ENCODE measurements around the gene SOX8.
A peak's percentile ranks its signal among the peaks of the same experiment; 100 is the strongest.

Gene SOX8

DNA sequence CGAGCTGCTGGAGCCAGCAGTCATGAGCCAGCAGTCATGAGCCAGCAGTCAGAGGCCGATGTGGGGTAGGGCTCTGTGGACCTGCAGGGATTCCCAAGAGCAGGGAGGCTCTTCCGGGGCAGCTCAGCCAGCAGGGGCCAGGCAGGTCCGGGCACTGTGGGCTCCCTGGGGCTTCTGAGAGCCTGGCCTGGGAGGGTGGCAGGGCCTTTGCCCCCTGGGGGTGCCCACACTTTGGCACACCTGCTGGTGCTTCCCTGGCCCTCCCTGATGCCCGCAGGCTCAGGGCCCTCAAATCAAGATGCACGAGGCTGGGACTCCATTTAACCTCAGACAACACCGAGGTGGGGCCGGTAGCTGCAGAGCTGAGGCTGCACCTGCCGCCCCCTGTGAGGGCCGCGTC, 18.1 kb downstream of the SOX8 start:
- Histone ChIP-seq H3K27ac (no peak overlapping the region), H3K4me3 (no peak overlapping the region)
- no peak for DNase-seq (ENCODE audit: low spot score)
- no peak for TF ChIP-seq CTCF (IDR thresholded peaks at IDR 0.05)

DNA sequence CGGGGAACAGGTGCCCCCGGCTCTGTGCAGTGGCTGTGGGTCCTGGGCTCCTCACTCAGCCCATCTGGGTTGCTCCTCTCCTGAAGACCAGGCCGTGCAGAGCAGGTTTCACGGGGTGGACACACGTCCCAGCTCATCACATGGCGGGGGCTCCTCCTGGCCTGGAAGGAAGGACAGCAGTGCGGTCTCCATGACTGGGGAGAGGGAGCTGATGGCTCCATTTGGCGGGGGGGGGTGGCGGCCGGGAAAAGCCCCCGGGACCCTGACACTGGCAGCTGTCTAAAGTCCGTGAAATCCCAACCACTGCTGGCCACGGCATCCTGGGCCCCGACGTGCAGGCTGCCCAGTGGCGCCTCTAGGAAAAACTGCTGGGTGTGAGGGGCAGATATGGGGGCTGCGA, 19.0 kb downstream of the SOX8 start:
- Histone ChIP-seq H3K4me3 (no peak overlapping the region), H3K27ac (no peak overlapping the region)
- no peak for DNase-seq (ENCODE audit: low spot score)
- TF ChIP-seq CTCF (IDR thresholded peaks at IDR 0.05), result no peak

GRCh38 chr16:1001096-1001495, 19.5 kb downstream of the SOX8 start:
- no peak for DNase-seq (ENCODE audit: low spot score)
- no peak for TF ChIP-seq CTCF (IDR thresholded peaks at IDR 0.05)
- no peak overlapping the region for H3K27ac ChIP-seq
- H3K4me3 ChIP-seq, result no peak overlapping the region

DNA sequence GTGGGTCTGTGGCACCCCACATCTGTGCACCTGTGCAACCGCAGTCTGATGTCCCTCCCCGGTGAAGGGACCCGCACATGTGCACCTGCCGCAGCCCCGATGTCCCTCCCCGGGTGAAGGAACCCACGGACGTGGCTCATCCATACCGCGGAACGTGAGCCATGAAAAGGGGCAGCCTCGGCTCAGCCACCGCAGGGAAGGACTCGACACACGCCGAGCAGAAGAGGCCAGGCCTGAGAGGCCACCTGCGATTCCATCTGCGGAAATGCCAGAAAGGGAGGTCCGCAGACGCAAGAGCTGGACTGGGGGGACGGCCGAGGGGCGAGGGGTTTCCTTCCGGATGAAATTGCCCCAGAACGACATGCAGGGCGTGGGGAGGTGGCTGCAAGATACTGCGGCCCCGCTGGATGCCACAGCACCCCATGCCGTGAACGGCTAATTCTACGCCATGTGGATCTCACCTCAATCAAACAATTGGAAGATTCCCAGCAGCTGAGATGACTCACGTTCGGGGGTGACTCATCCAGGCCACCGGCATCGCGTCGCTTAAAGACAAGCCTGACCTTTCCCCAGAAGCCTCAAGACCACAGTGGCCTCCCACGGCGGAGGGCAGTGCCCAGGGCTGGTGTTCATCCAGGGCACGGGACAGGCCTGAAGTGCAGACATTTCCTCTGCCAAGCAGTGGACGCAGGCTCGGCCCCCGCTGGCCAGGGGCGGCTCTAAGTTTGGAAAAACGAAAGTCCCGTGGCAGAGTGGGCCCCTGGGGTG, 21.0 kb downstream of the SOX8 start:
- Histone ChIP-seq H3K27ac (no peak overlapping the region), H3K4me3 (peak overlapping the region; percentile 21)
- no peak for DNase-seq (ENCODE audit: low spot score)
- TF ChIP-seq CTCF (IDR thresholded peaks at IDR 0.05), result no peak

GRCh38 chr16:1003391-1004347, 22.1 kb downstream of the SOX8 start:
- no peak for TF ChIP-seq CTCF (IDR thresholded peaks at IDR 0.05)
- Histone ChIP-seq H3K4me3 (no peak overlapping the region), H3K27ac (no peak overlapping the region)
- no peak for DNase-seq (ENCODE audit: low spot score)

GRCh38 chr16:1005286-1005685, 23.7 kb downstream of the SOX8 start:
- Histone ChIP-seq H3K4me3 (no peak overlapping the region), H3K27ac (no peak overlapping the region)
- no peak for TF ChIP-seq CTCF (IDR thresholded peaks at IDR 0.05)
- no peak for DNase-seq (ENCODE audit: low spot score)
